HFF-Myc (cell line): ENCODE measurements around the gene TCIRG1.

Experiments used
- DNase-seq: peaks from one replicate; pipeline ENCODE4 v3.0.0-alpha.2; 2011; ENCODE audit warnings: low read depth; ENCODE audit errors: extremely low read depth
- H3K4me3 ChIP-seq: replicated peaks from 2 replicates; pipeline ENCODE4 v1.5.1; 2011; ENCODE audit warnings: low read depth, mild to moderate bottlenecking, control low read depth, low read length
- CTCF ChIP-seq: IDR thresholded peaks from 2 replicates; pipeline ENCODE4 v1.5.1; 2012; ENCODE audit warnings: mild to moderate bottlenecking, low read depth, low read length, control low read depth; ENCODE audit errors: missing control alignments

The TCIRG1 gene

GRCh38 chr11:67996622-67997474, 42.0 kb upstream of the TCIRG1 start:
- DNase-seq: no peak
- no peak for TF ChIP-seq CTCF
- H3K4me3 ChIP-seq: no peak overlapping the region

DNA sequence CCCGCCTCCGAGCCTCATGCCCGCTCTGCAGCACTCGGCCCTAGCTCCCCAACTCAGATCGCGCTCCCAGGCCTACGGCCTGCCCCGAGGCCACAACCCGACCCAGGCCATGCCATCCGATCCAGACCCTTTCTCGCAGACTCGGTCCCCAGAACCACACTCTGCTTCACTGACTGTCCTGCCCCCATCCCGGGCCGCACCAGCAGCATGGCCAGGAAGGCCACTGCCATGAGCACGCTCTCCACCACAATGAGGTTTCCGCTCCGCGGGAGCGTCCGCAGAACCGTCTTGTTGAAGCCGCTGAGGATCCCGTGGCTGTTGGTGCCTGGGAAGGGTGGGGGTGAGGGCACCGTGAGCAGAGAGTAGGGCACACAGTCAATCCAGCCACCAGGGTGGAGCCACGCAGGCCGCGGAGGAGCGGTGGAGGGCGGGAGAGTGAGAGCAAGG, 41.3 kb upstream of the TCIRG1 start:
- H3K4me3 ChIP-seq: no peak overlapping the region
- no peak for TF ChIP-seq CTCF
- DNase-seq: no peak

DNA sequence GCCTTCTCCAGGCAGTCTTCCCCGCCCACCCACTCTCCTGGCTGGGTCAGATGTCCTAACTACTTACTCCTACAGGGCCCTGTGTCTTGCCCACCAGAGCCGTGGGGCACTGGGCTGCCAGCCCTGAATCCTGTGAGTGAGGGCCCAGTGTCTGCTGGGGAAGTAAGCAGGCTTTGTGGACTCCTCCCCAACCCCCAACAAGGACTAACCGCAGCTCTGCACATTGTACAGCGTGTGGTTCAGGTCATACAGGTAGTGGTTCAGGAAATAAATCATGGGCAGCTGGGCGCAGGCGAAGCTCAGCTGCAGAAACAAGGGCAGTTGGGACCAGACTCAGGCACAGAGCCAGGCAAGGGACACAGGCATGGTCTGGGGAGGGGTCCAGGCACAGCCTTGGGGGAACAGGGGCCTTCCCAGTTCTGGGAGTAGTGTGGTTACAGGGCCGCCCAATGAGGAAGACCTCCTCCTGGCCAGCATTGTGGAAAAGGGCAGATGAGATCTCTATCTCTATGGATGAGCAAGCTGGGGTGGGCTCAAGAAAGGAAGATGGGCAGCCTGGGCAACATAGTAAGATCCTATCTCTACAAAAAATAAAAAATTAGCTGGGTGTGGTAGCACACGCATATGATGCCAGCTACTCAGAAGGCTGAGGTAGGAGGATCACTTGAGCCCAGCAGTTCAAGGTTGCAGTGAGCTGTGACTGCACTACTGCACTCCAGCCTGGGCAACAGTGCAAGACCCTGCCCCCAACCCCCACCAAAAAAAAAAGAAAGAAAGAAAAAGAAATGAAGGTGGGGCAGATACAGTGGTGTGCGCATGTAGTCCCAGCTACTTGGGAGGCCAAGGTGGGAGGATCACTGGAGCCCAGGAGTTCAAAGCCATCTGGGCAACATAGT, 40.4 kb upstream of the TCIRG1 start:
- H3K4me3 ChIP-seq: no peak overlapping the region
- TF ChIP-seq CTCF: no peak
- DNase-seq: no peak

DNA sequence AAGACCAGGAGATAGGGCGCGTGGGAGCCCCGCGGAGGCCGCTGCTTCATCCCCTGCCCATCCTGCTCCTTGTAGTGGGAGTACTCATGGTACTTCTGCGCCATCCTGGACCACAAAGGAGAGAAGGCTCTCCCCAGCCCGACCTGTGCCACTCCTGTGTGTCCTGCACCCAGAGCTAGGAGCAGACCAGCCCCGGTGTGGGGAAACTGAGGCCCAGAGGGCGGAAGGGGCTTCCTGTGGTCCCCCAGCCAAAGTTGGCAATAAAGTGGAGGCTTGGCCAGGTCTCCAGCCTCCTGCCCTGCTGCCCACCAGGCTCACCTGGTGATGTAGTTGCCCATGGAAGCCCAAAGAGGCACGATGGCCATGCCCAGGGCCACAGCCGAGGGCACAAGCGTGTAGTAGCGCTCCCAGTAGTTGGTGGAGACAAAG, 39.6 kb upstream of the TCIRG1 start:
- TF ChIP-seq CTCF: no peak
- no peak overlapping the region for H3K4me3 ChIP-seq
- DNase-seq: no peak

DNA sequence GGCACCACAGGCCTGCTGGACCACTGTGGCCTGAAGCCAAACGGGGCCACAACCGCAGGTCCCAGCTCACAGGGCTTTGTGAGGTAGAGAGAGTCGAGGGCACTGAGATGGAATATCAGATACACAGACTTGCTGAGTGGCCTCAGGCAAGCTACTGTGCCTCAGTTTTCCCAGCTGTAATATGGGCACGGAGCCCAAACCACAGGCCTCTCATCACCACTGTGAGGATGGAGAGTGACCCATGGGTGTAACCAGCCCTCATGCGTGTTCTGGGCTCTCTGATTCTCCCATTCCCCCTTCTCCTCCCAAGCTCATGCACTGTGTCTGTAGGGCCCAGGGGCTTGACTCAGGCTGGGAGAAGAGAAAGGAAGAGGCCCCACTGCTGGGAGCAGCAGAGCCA, 39.1 kb upstream of the TCIRG1 start:
- DNase-seq: no peak
- no peak overlapping the region for H3K4me3 ChIP-seq
- TF ChIP-seq CTCF: no peak

- DNase-seq: no peak
- TF ChIP-seq CTCF: no peak
- peak overlapping the region; percentile 62 for H3K4me3 ChIP-seq
Measured at GRCh38 chr11:68002575-68002937, 36.3 kb upstream of the TCIRG1 start.
